ENCODE data around the gene PCK2.

PCK2 gene

DNA sequence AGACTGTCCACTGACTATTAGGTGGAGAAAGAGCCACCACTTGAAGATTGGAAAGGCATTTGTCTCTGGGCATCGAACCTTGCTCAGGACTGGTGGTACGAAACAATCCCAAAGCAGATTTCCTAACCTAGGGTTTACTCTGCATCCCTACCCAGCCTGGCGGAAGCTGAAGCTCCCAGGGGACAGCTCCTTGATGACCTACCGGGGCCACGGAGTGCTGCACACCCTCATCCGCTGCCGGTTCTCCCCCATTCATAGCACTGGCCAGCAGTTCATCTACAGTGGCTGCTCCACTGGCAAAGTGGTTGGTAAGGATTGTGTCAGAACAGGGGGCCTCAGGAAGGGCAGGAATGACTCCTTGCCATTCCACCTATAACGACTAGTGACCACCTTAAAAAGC, 27.1 kb downstream of the PCK2 start:
- DNase-seq, result no peak

DNA sequence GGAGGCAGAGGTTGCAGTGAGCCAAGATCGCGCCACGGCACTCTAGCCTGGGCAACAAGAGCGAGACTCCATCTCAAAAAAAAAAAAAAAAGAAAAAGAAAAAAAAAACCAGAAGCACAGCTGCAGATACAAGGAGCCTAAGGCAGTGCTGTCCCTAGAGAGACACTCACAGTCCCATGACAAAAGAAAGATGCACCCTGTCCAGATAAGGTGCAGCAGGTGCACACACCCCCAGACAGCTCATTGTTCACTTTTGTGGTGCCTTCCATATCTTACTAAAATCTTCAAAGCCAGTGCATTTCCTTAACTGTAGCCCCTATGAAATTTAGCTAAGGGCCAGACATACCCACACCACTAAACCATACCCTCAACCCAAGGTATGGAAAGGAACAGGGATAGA, 28.3 kb downstream of the PCK2 start:
- no peak for DNase-seq

- DNase-seq, result no peak
These were observed 28.8 kb downstream of the PCK2 start for GRCh38 chr14:24122898-24123297.

- DNase-seq, result no peak
These were observed 29.6 kb downstream of the PCK2 start for GRCh38 chr14:24123424-24124417.

- no peak for DNase-seq
These were observed 32.8 kb downstream of the PCK2 start for GRCh38 chr14:24126939-24127338.

DNA sequence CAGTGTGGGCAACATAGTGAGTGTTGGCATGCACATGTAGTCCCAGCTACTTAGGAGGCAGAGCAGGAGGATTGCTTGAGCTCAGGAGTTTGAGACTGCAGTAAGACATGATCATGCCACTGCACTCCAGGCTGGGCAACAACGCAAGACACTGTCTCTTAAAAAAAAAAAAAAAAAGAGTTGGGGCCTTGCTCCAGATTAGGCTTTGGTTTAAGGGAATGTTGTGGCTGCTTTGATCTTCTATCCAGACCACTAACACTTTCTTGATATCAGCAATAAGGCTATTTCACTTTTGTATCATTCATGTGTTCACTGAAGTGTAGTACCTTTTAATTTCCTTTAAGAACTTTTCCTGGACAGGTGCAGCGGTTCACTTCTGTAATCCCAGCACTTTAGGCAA, 33.6 kb downstream of the PCK2 start:
- no peak for DNase-seq

GRCh38 chr14:24129410-24129998, 35.4 kb downstream of the PCK2 start:
- DNase-seq, result no peak

- no peak for DNase-seq
These were observed 36.2 kb downstream of the PCK2 start, which contains the start of gene FITM1 for GRCh38 chr14:24130380-24130716. Gene FITM1 (plus strand): TSS chr14:24130659. CDS start chr14:24131564, 905 bp downstream.

DNA sequence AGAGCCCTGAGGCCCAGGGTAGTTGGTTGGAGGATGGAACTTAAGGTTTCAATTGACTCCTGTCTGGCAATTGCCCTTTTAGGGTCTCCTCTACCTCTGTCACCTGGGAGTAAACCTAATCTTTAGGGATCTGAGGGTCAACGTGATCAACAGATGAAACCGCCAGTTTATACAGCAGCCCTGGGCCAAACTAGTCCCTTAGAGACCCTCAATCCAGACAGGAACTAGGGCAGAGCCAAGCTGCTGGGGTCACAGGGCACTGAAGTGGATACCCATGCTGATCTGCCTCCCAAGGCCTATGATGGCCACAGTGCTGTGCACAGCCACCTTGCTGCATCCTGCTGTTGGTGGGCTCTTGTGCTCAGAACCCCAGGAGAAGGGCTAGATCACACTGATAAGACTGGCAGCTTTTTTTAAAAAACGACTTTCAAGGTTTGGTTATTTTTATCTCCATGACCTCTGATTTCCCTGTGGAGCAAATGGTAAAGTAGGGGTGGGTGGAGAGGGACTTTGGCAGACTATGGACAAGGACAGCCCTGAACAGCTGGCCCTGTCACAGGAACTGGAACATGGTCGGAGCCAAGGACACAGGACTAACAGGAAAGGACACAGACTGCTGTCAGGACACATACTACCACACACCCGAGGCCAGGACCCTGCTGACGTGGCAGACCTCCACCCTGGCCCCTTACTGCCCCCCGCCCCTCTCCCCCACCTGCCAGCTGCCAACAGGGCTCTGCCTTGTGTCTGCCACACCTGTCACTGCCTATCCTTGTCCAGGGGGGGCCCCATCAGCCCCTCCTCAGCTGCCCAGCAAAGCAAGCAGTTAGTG, 36.8 kb downstream of the PCK2 start:
- no peak for DNase-seq

- DNase-seq, result no peak
These were observed 37.4 kb downstream of the PCK2 start for GRCh38 chr14:24131549-24131966.

- DNase-seq, result peak; percentile 55
These were observed 38.1 kb downstream of the PCK2 start for GRCh38 chr14:24132061-24132685.

GRCh38 chr14:24132976-24133375, 38.9 kb downstream of the PCK2 start:
- DNase-seq, result no peak

- no peak for DNase-seq
These were observed 39.6 kb downstream of the PCK2 start for GRCh38 chr14:24133735-24134134.

DNA sequence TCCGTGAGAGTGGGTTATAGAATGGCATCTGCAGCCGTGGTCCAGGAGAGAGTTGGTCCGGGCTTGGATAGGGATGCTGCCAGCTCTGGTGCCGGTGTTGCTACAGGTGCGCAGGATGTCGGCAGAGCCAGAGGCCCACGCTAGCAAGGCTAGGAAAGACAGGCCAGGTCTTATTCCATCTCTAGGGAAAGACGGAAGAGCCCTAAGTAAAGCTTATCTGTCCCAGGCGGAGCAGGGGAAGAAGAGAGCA, 41.4 kb downstream of the PCK2 start:
- DNase-seq, result peak; percentile 66

DNA sequence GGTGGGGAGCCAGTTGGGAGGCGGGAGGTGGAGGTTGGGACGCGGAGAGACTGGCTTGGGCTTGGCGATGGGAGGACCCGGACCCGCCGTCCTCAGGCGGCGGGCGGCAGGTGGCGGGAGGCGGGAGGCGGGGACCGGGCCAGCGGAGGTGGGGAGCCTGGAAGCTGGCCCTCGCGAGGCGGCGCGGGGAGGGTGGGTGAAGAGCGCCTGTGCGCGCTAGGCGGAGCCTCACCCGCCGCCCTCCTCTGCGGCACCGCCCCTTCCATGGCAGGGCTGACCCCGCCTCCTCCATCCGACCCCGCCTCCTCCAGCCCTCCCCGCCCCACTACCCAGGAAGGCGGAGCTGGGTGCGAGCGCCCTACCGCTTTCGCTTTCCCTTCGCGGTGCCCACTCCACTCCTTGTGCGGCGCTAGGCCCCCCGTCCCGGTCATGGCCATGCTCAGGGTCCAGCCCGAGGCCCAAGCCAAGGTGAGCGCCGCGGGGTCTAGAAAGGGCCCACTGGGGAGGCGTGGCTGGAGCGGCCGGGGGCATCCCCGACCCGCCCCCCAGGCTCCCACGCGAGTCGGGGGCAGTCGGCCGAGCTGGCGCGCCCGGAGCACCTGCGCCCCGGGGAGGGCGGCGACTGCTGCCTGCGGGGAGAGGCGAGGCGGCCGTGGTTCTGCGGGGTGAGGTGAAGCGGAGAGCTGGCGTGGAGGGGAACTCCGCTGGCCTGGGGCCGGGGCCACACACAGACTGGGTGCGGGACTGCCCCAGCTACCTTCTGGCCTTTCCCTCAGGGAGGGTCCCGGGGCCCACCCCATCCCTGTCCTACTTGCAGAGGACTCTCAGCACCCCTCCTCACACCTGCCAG, 41.9 kb downstream of the PCK2 start, which contains the start of gene PSME1:
Gene PSME1 (plus strand): TSS at position 361 of the 850 bp plus-strand sequence. CDS start 69 bp downstream, at position 430.
- DNase-seq, result peak; percentile 91

- no peak for DNase-seq
These were observed 42.8 kb downstream of the PCK2 start for GRCh38 chr14:24136684-24137528.

GRCh38 chr14:24137529-24138395, 43.7 kb downstream of the PCK2 start:
- no peak for DNase-seq

DNA sequence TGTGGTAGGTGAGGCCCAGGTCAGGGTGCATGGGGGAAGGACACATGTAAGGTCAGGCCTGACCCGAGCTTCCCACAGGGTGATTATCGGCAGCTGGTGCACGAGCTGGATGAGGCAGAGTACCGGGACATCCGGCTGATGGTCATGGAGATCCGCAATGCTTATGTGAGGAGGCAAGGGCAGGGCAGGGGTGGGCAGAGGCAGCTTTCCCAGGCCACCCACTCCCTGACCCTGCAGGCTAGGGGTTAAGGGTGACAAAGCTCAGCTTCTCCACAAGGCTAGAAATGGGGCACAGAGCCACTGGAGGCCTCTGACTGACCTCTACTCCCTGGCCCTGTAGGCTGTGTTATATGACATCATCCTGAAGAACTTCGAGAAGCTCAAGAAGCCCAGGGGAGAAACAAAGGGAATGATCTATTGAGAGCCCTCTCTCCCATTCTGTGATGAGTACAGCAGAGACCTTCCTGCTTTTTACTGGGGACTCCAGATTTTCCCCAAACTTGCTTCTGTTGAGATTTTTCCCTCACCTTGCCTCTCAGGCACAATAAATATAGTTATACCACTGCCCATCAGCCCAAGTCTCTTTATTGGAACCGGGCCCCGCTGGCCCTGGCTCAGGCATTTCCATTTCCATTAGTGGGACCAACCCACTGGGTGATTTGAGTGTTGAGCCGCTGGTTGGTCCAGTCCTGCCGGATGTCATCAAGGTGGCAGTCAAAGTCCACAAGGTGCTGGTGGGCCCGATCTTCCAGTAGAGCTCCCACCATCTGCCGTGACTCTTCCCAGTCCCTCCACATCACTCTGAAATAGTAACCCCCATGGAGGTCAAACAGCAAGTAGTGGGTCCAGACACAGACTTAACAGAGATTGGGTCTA, 44.5 kb downstream of the PCK2 start:
- DNase-seq, result no peak
